NCI-H774 (cell line): ENCODE data around the gene TEK.
A peak's percentile ranks its signal among the peaks of the same experiment; 100 is the strongest.
"Not testable (repeated sequence)": the region's sequence is repeated elsewhere in the genome, so short reads cannot be mapped to it uniquely, and the experiment has no call there.

ENCODE experiments used
- DNase-seq: peaks from one replicate; lab custom pipeline; 2025; lab: John Stamatoyannopoulos, UW

Gene TEK

GRCh38 chr9:27108981-27109541 lies at the start of gene TEK:
TEK (plus strand) TSS chr9:27109225; CDS start chr9:27109591, 366 bp downstream.
- no peak for DNase-seq

- DNase-seq, result no peak
Measured at GRCh38 chr9:27059412-27059811, 49.6 kb upstream of the TEK start.

- no peak for DNase-seq
Measured at GRCh38 chr9:27059907-27060306, 49.1 kb upstream of the TEK start.

- no peak for DNase-seq
Measured at GRCh38 chr9:27065288-27065687, 43.7 kb upstream of the TEK start.

GRCh38 chr9:27073841-27074728 lies 34.9 kb upstream of the TEK start:
- DNase-seq, result no peak

GRCh38 chr9:27078685-27079084 lies 30.3 kb upstream of the TEK start:
- no peak for DNase-seq

GRCh38 chr9:27085456-27085855 lies 23.6 kb upstream of the TEK start:
- DNase-seq, result no peak

- no peak for DNase-seq
Measured at GRCh38 chr9:27086818-27087680, 22.0 kb upstream of the TEK start.

GRCh38 chr9:27088981-27089380 lies 20.0 kb upstream of the TEK start:
- DNase-seq, result no peak

- DNase-seq, result no peak
Measured at GRCh38 chr9:27089706-27090105, 19.3 kb upstream of the TEK start.

GRCh38 chr9:27090231-27090630 lies 18.8 kb upstream of the TEK start:
- DNase-seq, result no peak

- no peak for DNase-seq
Measured at GRCh38 chr9:27090711-27091110, 18.3 kb upstream of the TEK start.

GRCh38 chr9:27092496-27092895 lies 16.5 kb upstream of the TEK start:
- DNase-seq, result not testable (repeated sequence)

- DNase-seq, result not testable (repeated sequence)
Measured at GRCh38 chr9:27093384-27094067, 15.5 kb upstream of the TEK start.

GRCh38 chr9:27094640-27095298 lies 14.3 kb upstream of the TEK start:
- DNase-seq, result no peak

- no peak for DNase-seq
Measured at GRCh38 chr9:27107241-27107640, 1.8 kb upstream of the TEK start.

GRCh38 chr9:27109621-27110020 lies 596 bp downstream of the TEK start:
- no peak for DNase-seq

GRCh38 chr9:27110181-27110580 lies 1.2 kb downstream of the TEK start:
- DNase-seq, result no peak

- DNase-seq, result no peak
Measured at GRCh38 chr9:27112235-27112634, 3.2 kb downstream of the TEK start.

GRCh38 chr9:27117489-27118135 lies 8.6 kb downstream of the TEK start:
- peak; percentile 75 for DNase-seq

- DNase-seq, result no peak
Measured at GRCh38 chr9:27118916-27119315, 9.9 kb downstream of the TEK start.
